SH-SY5Y (cell line): ENCODE data around the gene SPATA12.

Experiments used
- GATA2 ChIP-seq: IDR thresholded peaks from 2 replicates; pipeline ENCODE4 v1.6.1; 2011; ENCODE audit warnings: mild to moderate bottlenecking, low read depth, low read length
- GATA3 ChIP-seq: IDR thresholded peaks from 2 replicates; pipeline ENCODE4 v1.6.1; 2011; ENCODE audit warnings: low read depth, mild to moderate bottlenecking, low read length, moderate library complexity

The SPATA12 gene

GRCh38 chr3:57064572-57064971, 4.1 kb downstream of the SPATA12 start:
- TF ChIP-seq GATA3: no peak
- no peak for TF ChIP-seq GATA2

GRCh38 chr3:57065588-57065987, 5.1 kb downstream of the SPATA12 start:
- no peak for TF ChIP-seq GATA2
- no peak for TF ChIP-seq GATA3

GRCh38 chr3:57066471-57066870, 6.0 kb downstream of the SPATA12 start:
- TF ChIP-seq GATA2 (no peak), GATA3 (no peak)

- TF ChIP-seq GATA2: no peak
- TF ChIP-seq GATA3: no peak
Observed at GRCh38 chr3:57068437-57069089, 8.1 kb downstream of the SPATA12 start.

DNA sequence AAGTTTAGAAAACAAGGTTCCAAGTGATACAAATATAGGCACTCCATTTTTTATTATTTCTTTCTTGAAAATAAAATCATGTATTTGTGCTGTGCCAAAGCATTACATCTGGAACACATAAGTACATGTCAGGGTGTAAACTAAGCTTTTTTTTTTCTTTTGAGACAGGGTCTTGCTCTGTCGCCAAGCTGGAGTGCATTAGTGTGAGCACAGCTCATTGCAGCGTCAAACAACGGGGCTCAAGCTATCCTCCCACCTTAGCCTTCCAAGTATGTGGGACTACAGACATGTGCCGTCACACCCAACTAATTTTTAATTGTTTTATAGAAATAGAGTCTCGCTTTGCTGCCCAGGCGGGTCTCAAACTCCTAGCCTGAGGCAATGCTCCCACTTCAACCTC, 9.0 kb downstream of the SPATA12 start:
- no peak for TF ChIP-seq GATA2
- no peak for TF ChIP-seq GATA3

DNA sequence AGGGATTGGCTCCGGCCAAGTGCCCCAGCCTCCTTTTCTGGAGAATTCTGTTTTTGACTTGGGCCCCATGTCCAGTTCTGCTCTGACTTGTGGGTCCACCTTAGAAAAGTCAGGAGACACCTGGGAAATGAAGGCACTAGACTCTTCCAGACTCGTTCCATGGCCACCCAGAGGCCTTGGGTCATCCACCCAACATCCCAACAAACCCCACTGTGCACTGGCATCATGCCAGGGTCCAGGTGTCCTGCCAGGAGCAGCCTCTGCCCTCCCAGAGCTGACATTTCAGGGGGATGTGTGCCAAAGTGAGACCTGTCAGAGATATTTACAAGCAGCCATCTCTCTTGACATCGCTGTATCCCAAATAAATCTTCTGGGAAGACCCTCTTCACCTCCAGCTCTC, 13.2 kb downstream of the SPATA12 start:
- no peak for TF ChIP-seq GATA3
- no peak for TF ChIP-seq GATA2

- TF ChIP-seq GATA3 (no peak), GATA2 (no peak)
Observed at GRCh38 chr3:57074135-57074534, 13.7 kb downstream of the SPATA12 start.

- no peak for TF ChIP-seq GATA3
- TF ChIP-seq GATA2: no peak
Observed at GRCh38 chr3:57076422-57076951, 16.0 kb downstream of the SPATA12 start.

DNA sequence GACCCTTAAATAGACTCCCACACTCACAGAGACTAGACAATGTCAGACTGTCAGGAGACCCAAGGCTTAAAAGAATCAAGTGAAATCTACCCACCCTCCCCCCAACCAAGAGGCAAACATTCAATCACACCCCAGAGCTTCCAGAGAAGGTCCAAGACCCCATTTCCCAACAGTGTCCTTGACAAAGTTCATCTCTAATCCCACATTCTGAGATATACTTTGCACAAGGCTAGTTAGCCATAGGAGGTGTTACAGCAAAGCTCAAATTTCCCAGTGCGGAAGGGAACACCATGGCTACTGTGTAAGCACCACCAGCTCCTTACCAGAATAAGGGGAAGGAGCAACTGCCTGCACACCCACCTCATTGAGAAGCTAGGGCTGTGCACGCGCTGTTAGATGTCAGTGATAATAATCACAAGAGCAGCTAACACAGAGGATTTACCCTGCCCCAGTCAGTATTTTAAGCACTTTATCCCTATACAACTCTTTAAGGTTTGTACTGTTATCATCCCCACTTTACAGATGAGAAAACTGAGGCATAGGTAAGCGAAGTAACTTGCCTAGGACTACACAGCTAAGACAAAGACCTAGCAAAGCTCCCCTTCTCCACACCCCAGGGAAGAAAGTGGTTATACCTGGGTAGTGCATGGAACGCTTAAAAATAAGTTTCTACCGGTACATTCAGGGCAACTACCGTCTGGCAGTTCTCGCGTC, 17.3 kb downstream of the SPATA12 start:
- TF ChIP-seq GATA3 (no peak), GATA2 (no peak)

- TF ChIP-seq GATA2: peak; percentile 89
- no peak for TF ChIP-seq GATA3
Observed at GRCh38 chr3:57078344-57078634, 17.8 kb downstream of the SPATA12 start.

DNA sequence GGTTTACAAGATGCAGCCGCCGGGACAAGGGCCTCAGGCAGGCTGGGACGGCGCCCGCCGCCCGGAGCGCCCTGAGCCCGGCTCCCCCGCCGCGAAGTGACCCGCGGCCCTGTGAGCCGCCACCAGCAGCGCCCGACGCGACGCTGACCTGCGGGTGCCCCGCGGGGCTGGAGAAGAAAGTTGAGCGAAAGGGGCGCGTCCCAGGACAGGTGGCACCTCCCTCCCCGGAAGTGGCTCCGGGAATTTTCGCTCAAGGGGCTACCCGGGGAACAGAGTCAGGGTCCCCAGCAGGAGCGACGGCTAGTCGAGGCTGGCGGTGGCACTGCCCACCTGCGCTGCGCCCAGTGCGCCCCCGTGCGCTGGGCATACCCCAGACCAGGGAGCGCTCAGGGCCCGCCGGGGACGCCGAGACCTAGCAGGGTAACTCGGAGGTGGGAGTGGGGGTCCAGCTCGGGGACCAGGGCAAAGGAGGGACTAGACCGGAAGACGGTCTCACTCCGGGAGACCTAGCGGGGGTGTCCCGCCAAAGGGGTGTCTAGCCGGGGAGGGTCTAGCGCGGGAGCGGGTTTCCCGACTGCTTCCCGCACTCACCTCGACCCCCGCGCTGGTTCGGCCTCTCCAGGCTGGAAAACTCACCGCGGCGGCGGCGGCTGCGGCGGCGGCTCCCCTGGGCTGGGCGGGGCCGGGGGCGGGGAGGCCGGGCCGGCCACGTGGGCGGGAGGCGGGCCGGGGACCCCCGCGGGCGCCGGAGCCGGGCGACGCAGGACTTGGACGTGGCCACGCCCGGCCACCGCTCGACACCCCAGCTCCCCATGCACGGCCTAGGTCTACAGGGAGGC, 18.4 kb downstream of the SPATA12 start:
- no peak for TF ChIP-seq GATA3
- TF ChIP-seq GATA2: no peak

DNA sequence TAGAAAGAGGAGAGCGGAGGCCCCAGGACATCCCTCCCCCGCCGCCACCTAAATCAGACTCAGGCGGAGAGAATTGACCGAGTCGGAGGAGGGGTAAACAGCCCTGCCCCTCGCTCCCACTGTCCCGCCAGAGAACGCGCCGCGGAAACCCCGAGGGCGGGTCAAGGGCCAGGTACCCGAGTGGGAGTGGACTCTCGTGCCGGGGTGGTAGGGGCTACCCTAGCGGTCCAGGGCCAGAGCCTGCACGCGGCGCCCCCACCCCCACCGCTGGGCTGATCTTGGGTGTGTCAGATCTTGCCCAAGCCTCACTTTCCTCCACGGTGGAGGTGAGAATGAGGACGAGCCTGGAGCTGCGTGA, 19.0 kb downstream of the SPATA12 start:
- TF ChIP-seq GATA3 (no peak), GATA2 (no peak)

DNA sequence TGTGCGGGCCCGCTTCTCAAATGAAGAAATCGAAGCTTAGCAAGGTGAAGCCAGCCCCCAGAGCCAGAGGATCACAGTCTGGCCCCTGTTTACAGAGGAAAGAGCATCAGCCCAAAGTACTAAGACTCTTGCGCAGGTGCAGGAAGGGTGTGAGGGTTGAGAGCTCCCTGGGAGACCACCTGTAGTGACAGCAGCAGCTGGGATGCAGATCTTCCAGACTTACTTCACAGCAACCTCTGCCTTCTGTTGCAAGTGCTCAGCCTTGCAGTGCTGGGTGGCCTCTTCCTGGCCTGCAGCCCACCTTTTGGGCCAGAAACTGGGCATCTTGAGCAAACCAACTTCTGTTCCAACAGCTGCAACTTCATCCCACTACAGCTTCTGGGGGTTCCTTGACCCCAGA, 19.7 kb downstream of the SPATA12 start:
- no peak for TF ChIP-seq GATA3
- no peak for TF ChIP-seq GATA2

DNA sequence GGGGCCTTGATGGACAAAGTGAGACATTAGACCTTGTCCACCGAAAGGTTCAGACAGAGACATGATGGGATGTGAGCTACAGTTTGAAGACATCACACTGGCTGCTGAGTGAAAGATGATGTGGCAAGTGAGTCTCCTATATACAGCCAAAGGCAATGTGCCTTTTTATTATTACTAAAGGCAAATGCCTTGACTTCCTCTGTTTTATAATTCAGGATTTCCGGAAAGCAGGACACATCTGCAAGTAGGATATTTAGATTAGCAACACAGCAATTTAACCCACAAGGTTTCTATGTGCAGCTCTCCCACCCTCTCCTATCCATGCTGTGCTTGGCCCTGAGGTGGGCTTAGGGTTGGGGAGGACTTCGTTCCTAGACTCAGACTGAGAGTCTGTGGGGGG, 20.7 kb downstream of the SPATA12 start:
- TF ChIP-seq GATA3 (no peak), GATA2 (no peak)

GRCh38 chr3:57082481-57082880, 22.0 kb downstream of the SPATA12 start:
- no peak for TF ChIP-seq GATA3
- no peak for TF ChIP-seq GATA2

DNA sequence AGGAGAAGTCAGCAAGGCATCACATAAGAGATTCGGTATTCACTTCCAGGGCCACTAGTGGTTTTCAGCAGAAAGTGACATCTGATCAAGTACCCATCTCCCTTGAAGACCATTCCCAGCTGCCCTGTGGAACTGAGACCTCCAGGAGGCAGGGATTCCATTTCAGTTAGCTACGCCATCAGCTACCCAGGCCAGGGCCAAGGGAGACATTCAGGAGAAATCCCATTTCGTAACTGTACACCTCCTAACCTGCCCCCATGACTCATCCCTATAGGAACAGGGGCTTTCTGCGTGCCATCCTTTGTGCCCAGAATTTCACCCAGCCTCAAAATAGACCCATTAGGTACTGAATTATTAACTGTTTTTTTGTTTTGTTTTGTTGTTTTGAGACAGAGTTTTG, 24.7 kb downstream of the SPATA12 start:
- no peak for TF ChIP-seq GATA2
- no peak for TF ChIP-seq GATA3

GRCh38 chr3:57086201-57086600, 25.7 kb downstream of the SPATA12 start:
- TF ChIP-seq GATA3 (no peak), GATA2 (no peak)
